NOMO-1 (cell line): Measurements from ENCODE around the gene DLK1.

Experiments
- DNase-seq, 2 experiments: peaks; one replicate each; lab custom pipeline; 2025; ENCODE audit not compliant: unreplicated experiment in 2 of 2; lab: John Stamatoyannopoulos, UW

DLK1 gene

DNA sequence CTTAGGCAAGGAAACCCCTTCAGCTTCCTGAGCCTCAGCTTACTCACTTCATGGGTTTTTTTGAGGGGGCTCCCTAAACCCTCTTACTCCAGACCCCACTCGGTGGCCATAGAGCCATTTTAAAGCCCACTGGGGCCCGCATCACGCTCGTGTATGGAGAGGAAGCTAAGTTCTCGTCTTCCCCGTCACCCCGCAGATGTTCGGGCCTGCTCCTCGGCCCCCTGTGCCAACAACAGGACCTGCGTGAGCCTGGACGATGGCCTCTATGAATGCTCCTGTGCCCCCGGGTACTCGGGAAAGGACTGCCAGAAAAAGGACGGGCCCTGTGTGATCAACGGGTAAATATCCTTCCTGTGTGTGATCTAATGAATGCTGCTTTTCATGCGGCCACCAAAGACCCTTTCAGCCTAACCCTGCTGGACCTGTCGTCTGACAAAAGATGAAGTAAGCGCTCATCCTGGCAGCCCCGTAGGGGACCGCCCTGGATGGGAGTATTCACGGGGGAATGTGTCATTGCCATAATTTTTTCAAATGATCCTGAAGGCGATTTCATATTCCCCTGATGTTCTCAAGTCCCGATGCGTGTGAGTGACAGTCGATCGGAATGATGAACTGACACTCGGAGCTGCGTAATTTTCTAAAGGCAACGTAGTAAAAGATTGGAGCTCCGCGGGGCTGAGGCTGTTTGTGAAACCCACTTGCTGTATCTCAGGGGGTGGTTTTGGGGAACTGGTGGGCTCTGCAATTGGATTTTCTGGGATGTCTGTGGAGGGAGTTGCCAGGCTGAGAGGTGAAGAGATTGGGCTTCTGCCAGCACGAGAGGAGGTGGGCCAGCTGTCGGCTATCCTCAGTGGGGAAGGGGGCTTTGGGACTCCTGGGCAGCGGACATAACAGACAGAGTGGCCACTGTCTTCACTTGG lies 5.4 kb downstream of the DLK1 start:
- DNase-seq = no peak

DNA sequence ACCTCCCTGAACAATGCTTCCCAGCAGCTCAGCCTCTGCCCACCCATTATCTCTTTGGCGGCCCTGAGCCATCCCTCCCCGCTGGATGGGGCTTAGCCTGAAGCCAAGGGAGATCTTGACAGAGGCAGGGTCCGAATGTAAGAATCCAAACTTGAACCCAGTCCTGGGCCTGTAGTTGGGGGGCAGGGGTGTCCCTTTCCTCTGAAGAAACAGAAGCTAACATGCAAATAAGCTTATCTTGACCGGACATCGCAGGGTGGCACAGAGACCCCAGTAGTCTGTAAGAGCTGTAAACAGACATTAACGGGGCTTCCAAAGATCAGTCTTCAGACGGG lies 6.0 kb downstream of the DLK1 start:
- no peak for DNase-seq

DNA sequence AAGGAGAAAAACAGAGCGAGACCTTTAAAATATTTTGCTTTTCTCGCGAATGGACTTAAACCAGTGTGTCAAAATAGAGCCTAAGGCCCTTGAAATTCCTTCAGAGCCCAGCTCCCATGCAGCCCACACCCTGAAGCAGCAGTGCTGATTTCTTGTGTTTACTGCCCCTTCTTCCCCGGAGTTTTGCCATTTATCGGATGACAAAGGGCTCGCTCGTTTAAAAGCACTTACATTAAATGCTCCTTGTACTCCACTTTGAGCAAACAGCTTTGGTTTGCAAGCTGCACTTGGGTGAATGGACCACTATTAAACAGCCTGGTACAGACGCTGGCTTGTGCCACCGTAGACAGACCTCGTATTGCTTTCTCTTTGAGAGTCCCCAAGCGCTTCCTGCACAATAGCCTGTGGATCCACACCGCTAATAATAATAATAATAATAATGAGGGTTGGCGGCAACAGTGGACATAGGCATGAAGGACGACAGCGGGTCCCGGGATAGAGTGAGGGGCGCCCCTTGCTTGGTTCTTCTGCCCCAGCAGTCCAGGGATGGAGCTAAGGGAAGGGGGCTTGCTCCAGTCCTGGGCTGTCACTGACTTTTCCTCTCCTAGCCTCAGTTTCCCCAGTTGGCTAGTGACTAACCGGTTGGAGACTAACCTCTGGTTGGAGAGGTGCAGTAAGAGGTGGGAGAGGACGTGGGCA lies 6.6 kb downstream of the DLK1 start:
- DNase-seq = no peak

DNA sequence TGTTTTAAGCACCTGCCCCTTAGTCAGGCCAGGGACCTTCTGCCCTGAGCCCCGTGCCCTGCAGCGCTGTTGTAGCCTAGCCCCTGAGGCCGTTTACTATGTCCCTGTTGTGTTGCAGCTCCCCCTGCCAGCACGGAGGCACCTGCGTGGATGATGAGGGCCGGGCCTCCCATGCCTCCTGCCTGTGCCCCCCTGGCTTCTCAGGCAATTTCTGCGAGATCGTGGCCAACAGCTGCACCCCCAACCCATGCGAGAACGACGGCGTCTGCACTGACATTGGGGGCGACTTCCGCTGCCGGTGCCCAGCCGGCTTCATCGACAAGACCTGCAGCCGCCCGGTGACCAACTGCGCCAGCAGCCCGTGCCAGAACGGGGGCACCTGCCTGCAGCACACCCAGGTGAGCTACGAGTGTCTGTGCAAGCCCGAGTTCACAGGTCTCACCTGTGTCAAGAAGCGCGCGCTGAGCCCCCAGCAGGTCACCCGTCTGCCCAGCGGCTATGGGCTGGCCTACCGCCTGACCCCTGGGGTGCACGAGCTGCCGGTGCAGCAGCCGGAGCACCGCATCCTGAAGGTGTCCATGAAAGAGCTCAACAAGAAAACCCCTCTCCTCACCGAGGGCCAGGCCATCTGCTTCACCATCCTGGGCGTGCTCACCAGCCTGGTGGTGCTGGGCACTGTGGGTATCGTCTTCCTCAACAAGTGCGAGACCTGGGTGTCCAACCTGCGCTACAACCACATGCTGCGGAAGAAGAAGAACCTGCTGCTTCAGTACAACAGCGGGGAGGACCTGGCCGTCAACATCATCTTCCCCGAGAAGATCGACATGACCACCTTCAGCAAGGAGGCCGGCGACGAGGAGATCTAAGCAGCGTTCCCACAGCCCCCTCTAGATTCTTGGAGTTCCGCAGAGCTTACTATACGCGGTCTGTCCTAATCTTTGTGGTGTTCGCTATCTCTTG lies 7.6 kb downstream of the DLK1 start:
- DNase-seq = no peak

DNA sequence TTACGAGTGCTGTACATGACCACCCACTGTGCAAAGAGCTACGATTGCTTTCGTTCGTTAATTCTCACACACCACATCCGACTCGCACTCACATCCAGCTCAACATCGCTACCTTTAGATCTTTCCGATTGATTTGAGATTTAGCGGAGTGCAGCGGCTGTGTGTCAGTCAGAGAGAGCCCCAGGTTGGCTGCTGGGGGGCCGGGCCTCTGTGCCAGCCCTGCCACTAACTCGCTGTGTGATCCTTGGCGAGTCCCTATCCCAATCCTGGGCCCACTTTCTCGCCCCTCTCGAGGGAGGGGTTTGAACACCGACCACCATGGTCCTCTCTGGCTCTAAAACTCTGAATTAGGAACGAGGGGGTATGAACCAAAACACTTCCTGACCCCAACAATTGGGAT lies 8.6 kb downstream of the DLK1 start:
- no peak for DNase-seq

DNA sequence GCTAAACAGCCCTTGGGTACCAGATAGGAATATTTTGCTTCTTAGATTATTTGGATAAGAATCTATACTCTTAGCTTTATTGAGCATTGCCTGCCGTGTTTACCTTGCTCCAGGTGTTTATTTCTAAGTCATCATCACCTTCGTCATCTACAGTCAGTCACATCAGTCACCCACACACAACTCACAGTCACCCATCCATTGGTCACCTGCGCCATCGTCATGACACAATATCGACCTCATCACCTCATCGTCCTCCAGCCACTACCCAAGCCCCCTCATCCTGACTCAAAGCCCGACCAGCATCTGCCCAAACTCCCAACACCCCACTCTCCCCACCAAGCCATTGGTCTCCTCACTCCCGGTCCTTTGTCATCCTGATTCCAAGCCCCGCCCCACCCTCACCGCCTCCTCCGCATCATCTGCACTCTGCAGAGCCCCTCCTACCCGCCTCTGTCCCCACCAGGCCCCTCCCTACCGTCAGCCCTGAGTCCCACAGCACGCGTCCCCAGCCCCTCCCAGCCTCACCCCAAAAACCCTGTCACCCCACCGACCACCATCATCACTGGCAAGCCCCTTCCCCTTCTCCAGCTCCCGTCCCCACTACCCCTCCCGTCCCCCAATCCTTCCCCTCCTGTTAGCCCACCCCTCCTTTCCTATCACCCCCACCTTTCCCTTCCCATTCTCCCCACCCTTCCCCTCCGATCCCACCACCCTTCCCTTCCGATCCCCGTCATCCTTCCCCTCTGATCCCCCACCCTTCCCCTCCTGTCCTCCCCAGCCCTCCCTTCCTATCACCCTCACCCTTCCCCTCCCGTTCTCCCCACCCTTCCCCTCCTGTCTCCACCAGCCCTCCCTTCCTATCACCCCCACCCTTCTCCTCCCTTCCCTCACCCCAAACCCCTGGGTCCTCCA lies 9.8 kb downstream of the DLK1 start:
- no peak for DNase-seq

DNA sequence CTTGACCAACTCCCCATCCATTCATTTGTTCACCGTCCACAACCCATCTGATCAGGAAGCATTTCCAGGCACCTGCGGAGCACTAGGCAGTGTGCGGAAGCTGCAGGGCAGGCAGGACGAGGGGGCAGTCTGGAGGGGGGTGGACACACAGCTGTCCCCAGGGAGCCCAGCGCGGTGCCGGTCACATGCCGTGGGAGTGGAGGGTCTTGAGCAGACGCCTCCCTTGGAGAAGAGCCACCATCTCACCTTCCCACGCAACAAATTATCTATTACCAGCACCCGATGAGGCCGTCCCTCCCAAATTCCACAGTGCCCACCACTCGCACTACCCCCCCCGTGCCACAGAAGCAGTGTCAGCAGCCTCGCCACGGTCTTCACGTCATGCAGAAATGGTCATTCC lies 10.8 kb downstream of the DLK1 start:
- no peak for DNase-seq

DNA sequence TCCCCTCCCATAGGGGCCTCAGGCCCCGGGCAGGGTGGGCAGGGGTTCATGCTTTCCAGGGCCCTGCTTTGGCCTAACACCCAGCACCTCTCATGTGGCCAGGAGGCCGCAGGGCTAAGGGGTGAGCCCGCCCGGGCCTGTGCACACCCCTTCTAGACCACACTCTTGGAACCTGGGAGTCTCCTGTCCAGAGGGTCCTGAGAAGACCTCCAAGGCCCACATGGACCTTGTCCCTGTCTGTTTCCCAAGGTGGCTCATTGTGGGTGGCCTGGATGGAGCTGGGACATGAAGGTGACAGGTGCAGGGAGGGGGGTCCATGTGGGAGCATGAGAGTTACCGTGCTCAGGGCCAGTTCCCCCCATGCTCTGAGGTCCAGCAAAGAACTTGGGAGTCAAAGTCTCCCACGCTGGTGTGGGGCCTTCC lies 11.6 kb downstream of the DLK1 start:
- DNase-seq = no peak

DNA sequence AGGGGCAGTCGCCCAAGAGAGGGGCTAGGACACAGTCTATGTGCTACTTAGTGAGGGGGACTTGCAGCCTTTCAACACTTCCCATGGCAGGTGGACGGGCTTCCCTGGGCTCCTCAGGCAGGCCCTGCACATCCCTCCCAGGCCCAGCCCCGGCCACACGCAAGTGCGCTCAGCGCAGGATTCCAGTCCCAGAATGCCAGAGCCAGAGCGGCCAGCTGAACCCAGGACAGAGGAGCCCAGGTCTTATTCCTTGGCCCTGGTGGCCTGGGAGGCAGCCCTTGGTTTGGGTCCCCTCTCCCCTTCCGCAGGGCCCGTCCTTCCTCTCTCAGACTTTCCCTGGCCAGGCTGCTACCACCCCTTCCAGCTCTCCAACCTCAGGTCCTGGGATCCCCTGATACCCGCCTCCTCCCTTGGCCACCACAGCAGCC lies 12.0 kb downstream of the DLK1 start:
- no peak for DNase-seq

DNA sequence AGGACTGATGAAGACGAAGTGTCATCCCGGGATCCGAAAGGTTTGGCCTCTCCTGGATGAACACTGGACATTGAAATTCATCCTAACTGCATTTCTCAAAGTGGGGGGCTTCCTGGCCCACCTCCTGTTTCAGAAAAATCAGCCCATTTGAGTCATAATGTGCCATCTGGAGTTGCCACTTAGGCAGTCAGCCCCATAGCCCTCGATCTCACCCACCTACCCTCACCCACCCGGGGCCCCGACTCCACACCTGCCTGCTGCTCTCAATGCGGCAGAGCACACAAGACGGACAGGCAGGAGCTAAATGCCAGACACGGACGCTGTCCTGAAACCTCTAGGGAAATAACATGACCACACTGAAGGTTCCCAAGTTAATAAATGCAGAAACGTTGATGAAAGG lies 12.6 kb downstream of the DLK1 start:
- DNase-seq = no peak

DNA sequence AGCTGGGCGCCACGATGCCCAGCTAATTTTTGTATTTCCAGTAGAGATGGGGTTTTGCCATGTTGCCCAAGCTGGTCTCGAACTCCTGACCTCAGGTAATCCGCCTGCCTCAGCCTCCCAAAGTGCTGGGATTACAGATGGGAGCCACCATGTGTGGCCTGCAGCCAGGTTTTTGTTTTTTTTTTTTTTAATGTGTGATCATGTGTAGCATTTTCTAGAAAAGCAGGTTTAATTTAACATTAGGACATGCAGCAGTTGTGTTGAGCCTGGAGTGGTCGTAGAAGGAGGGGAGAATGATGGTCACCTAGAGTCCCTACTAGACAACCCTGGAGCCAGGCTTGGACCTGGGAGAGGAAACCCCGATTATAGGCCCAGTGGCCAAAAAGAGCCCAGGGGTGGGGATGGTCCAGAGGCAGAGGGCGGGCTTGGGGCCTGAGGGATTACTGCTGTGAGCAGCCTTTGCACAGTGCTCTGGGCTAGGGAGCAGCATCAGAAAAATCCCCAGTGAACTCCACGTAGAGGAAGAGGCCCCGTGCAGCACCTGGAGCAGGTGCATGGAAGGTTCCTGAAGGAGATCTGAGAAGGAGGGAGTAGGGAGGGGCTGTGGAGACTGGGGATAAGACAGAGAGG lies 13.6 kb downstream of the DLK1 start:
- no peak for DNase-seq

DNA sequence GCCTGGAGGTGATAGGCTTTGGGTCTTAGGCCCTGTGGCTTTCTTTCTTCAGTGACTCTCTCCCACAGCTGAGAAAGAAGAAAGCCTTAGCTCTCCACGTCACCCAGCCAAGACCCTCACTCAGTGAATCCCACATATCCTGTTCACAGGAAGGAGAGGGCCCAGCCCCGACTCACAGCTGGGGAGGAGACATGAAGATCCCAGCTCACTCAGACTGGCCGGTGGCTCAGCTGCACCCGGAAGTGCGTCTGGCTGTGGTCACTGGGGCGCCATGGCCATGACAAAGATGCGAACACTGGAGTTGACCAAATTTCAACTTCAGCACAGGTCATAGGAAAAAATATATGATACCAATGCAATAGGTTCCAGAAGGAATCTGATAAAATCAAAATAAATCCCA lies 14.2 kb downstream of the DLK1 start:
- DNase-seq = no peak

DNA sequence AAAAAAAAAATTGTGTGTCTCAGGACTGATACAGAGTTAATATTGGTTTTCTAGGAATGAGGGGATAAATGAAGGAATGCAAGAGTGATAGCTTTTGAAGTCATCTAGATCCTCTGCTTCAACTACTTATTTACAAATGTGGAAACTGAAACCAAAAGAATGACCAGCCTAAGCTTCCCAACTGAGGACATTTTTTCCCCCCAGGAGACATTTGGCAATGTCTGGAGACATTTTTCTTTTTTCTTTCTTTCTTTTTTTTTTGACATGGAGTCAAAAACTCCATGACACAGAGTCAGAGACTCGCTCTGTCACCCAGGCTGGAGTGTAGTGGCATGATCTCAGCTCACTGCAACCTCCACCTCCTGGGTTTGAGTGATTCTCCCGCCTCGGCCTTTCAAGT lies 15.3 kb downstream of the DLK1 start:
- no peak for DNase-seq

DNA sequence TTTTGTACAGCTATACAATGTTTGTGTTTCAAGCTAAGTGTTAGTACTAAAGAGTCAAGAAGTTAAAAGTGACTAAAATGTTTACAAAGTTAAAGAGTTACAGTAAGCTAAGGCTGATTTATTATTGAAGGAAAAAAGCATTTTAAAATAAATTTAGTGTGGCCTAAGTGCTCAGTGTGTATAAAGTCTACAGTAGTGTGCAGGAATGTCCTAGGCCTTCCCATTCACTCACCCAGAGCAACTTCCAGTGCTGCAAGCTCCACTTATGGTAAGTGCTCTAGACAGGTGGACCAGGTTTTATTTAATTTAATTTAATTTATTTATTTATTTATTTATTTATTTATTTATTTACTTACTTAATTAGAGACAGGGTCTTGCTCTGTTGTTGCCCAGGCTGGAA lies 19.6 kb downstream of the DLK1 start:
- no peak for DNase-seq

DNA sequence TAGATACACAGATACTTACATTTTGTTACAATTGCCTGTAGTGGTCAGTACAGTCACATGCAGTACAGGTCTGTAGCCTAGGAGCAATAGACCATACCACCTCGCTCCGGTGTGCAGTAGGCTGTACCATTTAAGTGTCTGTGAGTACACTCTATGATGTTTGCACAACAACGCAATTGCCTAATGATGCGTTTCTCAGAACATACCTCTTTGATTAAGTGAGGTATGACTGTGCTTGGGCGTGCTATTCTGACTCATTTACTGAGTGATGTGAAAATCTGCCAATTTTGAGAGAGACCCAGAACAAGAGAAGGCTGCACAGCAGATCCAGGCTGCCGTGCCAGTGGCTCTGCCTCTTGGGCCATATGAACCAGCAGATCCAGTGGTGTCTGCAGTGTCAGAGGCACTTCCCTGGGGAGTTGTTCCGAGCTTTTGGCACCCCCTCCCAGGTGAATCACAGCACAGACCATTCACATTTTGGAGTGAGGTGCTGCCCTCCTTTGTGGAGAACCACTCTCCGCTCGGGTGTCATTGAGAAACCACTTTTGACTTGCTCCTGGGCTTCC lies 20.4 kb downstream of the DLK1 start:
- DNase-seq = no peak

DNA sequence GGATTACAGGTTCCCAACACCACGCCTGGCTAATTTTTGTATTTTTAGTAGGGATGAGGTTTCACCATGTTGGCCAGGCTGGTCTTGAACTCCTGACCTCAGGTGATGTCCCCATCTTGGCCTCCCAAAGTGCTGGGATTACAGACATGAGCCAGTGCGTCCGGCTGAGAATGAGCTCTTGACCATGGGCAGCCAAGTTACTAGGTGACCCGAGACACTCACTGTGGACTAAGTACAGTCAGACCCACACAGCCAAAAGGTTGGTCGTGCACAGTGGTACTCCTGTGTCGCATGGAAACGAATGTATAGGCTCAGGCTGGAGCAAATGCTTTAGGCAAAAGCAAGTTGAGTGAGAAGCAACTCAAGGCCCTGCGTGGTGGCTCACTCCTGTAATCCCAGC lies 21.0 kb downstream of the DLK1 start:
- no peak for DNase-seq

DNA sequence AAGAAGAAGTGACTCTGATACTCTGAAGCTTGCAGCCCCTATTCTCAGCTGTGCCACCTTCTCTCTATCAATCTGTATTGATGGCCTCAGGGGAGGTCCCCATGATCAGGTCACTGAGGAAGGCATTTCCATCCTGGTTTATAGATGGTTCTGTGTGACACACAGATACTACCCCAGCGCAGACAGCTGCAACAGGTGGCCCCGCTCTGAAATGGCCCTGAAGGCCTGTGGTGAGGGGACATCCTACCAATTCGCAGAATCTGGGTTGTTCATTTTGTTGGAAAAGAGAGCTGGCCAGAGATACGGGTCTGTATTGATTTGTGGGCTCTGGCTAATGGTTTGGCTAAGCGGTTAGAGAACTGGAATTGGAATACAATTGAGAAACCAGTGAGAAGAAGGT lies 21.7 kb downstream of the DLK1 start:
- no peak for DNase-seq

DNA sequence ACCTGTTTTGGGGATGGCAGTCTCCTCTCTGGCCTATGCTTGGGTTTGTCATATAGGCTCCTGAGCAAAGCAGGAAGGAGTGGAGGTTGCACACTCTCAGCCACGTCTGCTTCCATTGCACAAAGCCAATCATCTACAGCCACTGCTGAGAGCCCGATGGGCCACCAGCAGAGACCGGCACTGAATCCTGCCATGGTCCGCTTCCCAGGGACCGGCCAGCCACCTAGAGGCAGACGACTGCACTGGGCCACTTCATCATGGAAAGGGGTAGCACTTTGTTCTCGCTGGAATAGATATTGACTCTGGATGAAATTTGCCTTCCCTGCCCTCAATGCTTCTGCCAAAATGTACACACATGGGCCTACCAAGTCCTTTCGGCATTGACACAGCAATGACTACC lies 22.3 kb downstream of the DLK1 start:
- no peak for DNase-seq

DNA sequence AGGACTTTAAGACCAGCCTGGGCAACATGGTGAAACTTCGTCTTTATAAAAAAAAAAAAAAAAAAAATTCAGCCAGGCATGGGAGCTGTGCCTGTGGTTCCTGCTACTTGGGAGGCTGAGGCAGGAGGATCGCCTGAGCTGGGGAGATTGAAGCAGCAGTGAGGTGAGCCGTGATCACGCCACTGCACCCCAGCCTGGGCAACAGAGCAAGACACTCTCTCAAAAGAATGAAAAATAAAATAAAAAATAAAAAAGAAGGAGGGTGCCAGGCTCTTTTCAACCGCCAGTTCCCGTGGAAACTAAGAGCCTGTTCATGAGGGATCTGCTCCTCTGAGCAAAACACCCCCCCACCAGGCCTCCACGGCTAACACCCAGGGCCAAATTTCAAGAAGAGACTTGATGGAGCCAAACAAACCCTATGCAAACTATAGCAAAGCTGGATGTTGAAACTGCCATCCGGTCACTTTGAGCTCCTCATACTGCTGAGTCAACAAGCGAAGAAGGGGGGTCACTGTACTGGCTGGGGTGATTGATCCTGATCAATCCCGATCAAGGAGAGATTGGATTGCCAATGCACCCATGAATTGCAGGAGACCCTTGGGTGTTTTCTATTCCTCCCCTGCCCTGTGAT lies 23.4 kb downstream of the DLK1 start:
- DNase-seq = no peak
